ENCODE data around the gene GABPB2.

GABPB2 gene

DNA sequence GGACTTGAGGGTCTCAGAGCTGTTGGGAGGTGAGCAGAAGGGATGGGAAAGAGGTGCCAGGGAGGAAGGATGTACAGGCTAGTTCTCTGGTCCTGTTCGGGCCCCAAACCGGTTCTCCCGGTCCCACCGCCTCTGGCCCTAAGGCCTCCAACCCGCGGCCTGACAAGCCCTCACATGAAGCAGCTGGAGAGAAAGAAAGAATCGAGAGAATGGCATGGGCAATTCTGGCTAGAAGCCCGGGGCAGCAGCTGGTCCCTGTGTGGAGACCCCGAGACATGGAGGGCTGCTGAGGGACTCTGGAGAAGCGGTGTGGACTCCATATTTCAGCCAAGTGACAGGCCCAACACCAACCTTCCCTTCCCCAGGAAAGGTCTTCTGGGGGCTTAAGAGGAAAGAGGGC is 11.9 kb upstream of the GABPB2 start:
- in situ Hi-C loops (cut with HindIII; ENCODE audit: low sequenced_read_pairs), result no loop called here
- TF ChIP-seq, protein P1, sequence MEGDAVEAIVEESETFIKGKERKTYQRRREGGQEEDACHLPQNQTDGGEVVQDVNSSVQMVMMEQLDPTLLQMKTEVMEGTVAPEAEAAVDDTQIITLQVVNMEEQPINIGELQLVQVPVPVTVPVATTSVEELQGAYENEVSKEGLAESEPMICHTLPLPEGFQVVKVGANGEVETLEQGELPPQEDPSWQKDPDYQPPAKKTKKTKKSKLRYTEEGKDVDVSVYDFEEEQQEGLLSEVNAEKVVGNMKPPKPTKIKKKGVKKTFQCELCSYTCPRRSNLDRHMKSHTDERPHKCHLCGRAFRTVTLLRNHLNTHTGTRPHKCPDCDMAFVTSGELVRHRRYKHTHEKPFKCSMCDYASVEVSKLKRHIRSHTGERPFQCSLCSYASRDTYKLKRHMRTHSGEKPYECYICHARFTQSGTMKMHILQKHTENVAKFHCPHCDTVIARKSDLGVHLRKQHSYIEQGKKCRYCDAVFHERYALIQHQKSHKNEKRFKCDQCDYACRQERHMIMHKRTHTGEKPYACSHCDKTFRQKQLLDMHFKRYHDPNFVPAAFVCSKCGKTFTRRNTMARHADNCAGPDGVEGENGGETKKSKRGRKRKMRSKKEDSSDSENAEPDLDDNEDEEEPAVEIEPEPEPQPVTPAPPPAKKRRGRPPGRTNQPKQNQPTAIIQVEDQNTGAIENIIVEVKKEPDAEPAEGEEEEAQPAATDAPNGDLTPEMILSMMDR (IDR thresholded peaks at IDR 0.05; ENCODE audit: low read depth, low read length, missing control alignments), result no peak
- no peak for DNase-seq (ENCODE audit: low read depth)
- H3K4me3 ChIP-seq (ENCODE audit: low read depth, low read length), result peak overlapping the region; percentile 94

DNA sequence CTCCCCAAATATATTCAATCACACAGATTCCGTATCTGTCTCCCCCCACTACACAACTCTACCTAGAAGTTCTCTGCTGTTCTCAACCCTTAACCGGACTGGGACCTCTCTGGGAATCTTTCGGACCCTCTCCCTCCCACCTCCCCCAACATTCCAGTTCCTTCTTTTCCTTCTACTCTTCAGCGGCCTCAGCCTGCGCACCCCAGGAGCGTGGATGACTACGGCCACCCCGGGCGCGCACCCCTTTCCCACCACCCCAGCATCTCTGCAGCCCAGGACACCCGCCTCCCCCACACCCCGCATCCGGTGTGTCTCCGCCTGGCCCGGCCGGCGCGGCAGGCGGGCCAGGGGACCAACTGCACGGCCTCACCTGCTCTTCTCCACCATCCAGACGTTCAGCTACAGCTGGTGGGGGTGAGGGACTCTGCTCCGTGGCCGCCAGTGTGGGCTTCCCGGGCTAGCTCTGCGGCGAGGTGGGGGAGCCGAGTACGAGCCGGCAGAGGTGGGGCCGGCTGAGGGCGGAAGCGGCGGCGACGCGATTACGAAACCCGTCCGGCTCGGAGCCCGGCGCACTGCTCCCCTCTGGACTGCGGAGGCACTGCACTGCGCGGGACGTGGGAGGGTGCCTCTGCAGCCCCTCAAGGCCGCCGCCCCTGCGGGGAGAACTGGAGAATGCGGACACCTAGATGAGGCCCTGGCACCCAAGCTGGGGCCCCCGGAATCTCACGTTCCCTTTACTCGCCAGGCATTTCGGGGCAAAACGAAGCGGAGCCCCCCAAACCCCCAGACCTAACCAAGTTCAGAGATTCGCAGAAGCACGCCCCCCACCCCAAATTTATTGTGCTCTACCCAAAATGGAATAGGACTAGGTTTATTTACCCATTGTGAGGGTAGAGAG is 11.2 kb upstream of the GABPB2 start, which contains the start of gene CDC42SE1:
Gene CDC42SE1, minus strand, starts transcription at position 514 of the 898 bp plus-strand sequence. CDS start 3,892 bp downstream, outside the sequence.
- in situ Hi-C loops (cut with HindIII; ENCODE audit: low sequenced_read_pairs), result no loop called here
- H3K4me3 ChIP-seq (ENCODE audit: low read depth, low read length), result peak within 1 kb of the TSS; percentile 94
- DNase-seq (ENCODE audit: low read depth), result peak; percentile 50
- TF ChIP-seq, protein P1 (IDR thresholded peaks at IDR 0.05; ENCODE audit: low read depth, low read length, missing control alignments), result peak; percentile 79

DNA sequence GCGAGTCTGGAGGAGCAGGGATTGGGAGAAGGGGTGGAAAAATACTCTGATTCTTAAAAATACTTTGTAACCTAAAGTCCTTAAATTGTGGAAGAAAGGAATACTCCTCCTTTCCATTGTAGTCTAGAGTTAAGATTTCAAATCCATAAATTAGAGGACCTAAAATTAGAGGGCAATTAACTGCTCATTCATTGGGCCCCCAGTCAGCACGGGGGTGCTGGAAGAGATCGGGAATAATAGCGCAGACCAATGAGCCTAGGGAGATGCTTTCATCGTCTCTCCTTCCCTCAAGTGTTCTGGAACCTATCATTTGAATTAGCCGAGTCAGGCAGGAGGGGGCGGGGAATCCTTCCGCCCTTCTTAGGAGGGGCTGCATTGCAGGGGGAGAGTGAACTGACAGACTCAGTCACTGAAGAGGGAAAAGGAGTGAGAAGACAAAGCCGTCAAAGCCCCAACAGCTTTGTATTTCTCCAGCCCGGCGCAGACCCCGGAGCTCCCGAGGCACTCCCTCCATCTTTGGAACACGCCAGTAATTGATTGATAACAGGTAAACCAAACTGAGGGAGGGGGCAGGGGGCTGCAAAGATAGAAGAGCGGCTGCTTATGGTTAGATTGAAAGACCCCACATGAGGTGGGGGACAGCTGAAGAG is 10.4 kb upstream of the GABPB2 start, which contains the start of gene MLLT11:
Gene MLLT11, plus strand, starts transcription at position 391 of the 650 bp plus-strand sequence. CDS start 6,828 bp downstream, outside the sequence.
- in situ Hi-C loops (cut with HindIII; ENCODE audit: low sequenced_read_pairs), result no loop called here
- DNase-seq (ENCODE audit: low read depth), result no peak
- H3K4me3 ChIP-seq (ENCODE audit: low read depth, low read length), result peak within 1 kb of the TSS; percentile 94
- TF ChIP-seq, protein P1 (IDR thresholded peaks at IDR 0.05; ENCODE audit: low read depth, low read length, missing control alignments), result no peak

DNA sequence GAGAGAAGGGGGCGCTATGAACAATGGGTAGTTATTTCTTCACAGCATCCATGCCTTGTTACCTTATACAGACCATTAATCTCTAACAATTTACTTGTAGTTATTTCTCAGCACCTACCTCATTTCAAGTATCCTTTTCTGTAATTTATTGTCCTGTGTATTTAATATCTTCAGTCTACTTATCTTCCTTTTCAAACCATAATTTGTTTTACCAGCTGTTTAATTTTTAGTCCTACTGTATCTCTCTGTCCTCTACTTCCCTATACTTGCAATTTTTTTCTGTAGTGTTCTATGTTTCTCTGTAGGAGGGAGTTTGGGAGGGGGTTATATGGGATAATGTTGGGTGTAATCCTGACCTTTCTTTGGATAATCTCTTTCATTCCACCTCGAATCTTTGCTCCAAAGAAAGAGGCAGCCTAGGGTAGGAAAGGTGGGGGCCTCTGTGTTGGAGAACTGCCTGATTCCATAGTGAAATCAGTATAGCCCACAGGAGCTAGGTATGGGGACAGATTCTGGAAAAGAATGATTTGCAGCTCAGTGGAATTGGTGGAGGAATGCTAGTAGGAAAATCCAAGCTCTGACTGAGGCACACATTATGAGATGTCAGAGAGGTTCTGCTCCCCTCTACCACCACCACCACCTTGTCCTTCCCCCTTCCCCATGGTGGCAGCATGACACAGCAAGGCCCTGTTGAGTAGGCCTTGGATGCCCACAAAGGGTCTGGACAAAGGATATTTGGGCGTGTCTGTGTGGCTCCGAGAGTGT is 9.7 kb upstream of the GABPB2 start:
- TF ChIP-seq, protein P1 (IDR thresholded peaks at IDR 0.05; ENCODE audit: low read depth, low read length, missing control alignments), result no peak
- H3K4me3 ChIP-seq (ENCODE audit: low read depth, low read length), result peak overlapping the region; percentile 94
- in situ Hi-C loops (cut with HindIII; ENCODE audit: low sequenced_read_pairs), result no loop called here
- no peak for DNase-seq (ENCODE audit: low read depth)

DNA sequence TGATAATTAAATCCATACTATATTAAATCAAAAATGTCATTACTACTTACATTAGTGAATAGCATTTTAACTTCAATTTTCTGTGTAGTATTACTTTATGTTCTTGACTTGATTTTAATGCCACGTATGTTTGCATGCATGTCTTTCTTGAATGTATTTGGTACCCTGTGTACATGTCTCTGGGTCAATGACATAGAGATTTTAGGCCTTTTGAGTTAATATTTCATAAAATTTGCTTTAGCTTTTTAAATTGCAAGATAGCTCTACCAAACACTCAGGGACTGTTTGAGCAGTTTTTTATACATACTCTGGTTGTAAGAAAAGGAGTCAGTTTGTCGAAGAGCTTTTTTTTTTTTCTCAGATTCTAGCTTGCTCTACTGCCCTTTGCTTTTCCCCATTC is 8.9 kb upstream of the GABPB2 start:
- peak overlapping the region; percentile 94 for H3K4me3 ChIP-seq (ENCODE audit: low read depth, low read length)
- DNase-seq (ENCODE audit: low read depth), result no peak
- TF ChIP-seq, protein P1 (IDR thresholded peaks at IDR 0.05; ENCODE audit: low read depth, low read length, missing control alignments), result no peak
- in situ Hi-C loops (cut with HindIII; ENCODE audit: low sequenced_read_pairs), result no loop called here

Measured in astrocyte of the cerebellum (primary cell).